K562 (cell line): Measurements from ENCODE around the gene SLC66A2.

Source experiments
- ARHGAP35 ChIP-seq: fragments of 450-650 bp; IDR thresholded peaks from 2 replicates; pipeline ENCODE4 v1.6.1; 2018; ENCODE audit not compliant: partially characterized antibody
- MEF2A ChIP-seq: IDR thresholded peaks from 2 replicates; pipeline ENCODE4 v1.6.1; 2011; ENCODE audit warnings: low read depth, mild to moderate bottlenecking, low read length, moderate library complexity; ENCODE audit not compliant: control insufficient read depth
- YY1 ChIP-seq, 3 experiments: IDR thresholded peaks; 2 replicates each; pipeline ENCODE4 v1.6.1; 2011; ENCODE audit warnings: low read length in 2 of 3, mild to moderate bottlenecking in 2 of 3, moderate library complexity in 2 of 3, borderline replicate concordance in 1 of 3, control low read depth in 1 of 3, low read depth in 1 of 3; ENCODE audit not compliant: insufficient read depth in 3 of 3, insufficient replicate concordance in 2 of 3, control insufficient read depth in 1 of 3, insufficient read length in 1 of 3; ENCODE audit errors: extremely low read depth in 1 of 3

GRCh38 chr18:79884294-79884962 lies 67.0 kb downstream of the SLC66A2 start:
- TF ChIP-seq ARHGAP35, result no peak
- TF ChIP-seq MEF2A, result no peak
- no peak for TF ChIP-seq YY1 (IDR thresholded peaks at IDR 0.05; ENCODE audit: borderline replicate concordance in 1 of 3, control insufficient read depth in 1 of 3, extremely low read depth in 1 of 3, insufficient read depth in 3 of 3, insufficient read length in 1 of 3, insufficient replicate concordance in 2 of 3, low read depth in 1 of 3, low read length in 2 of 3)
